ENCODE data around the gene USP43.
"Not testable (repeated sequence)": the region's sequence is repeated elsewhere in the genome, so short reads cannot be mapped to it uniquely, and the experiment has no call there.

Gene USP43

GRCh38 chr17:9644910-9645751 is at the start of gene USP43:
Gene USP43, plus strand, starts transcription at chr17:9645517. Its CDS starts 116 bp downstream, at chr17:9645633.
- ATAC-seq (peak; percentile 61), DNase-seq (peak; percentile 48)

- not testable (repeated sequence) for DNase-seq, ATAC-seq
These were observed 47.7 kb upstream of the USP43 start for GRCh38 chr17:9597638-9598037.

- ATAC-seq (no peak), DNase-seq (no peak)
These were observed 46.7 kb upstream of the USP43 start for GRCh38 chr17:9598661-9599060.

GRCh38 chr17:9604583-9604982 is 40.7 kb upstream of the USP43 start:
- not testable (repeated sequence) for DNase-seq, ATAC-seq

GRCh38 chr17:9606453-9606852 is 38.9 kb upstream of the USP43 start:
- no peak for DNase-seq
- ATAC-seq, result no peak

- ATAC-seq, DNase-seq: not testable (repeated sequence)
These were observed 38.3 kb upstream of the USP43 start for GRCh38 chr17:9607058-9607457.

- ATAC-seq, result no peak
- no peak for DNase-seq
These were observed 33.8 kb upstream of the USP43 start for GRCh38 chr17:9611557-9611956.

- no peak for ATAC-seq
- DNase-seq, result no peak
These were observed 33.3 kb upstream of the USP43 start for GRCh38 chr17:9612006-9612405.

GRCh38 chr17:9615486-9615885 is 29.8 kb upstream of the USP43 start:
- DNase-seq (no peak), ATAC-seq (no peak)

GRCh38 chr17:9622961-9623360 is 22.4 kb upstream of the USP43 start:
- DNase-seq (no peak), ATAC-seq (no peak)

- ATAC-seq, result no peak
These were observed 16.8 kb upstream of the USP43 start for GRCh38 chr17:9628509-9628908.

GRCh38 chr17:9632741-9633140 is 12.6 kb upstream of the USP43 start:
- no peak for ATAC-seq
- no peak for DNase-seq

More at GRCh38 chr17:9628509-9628908, 16.8 kb upstream of the USP43 start:
- DNase-seq, result no peak

- DNase-seq, result no peak
- no peak for ATAC-seq
These were observed 10.0 kb upstream of the USP43 start for GRCh38 chr17:9635340-9635739.

- DNase-seq (no peak), ATAC-seq (no peak)
These were observed 8.8 kb upstream of the USP43 start for GRCh38 chr17:9636501-9636900.

- not testable (repeated sequence) for DNase-seq, ATAC-seq
These were observed 4.9 kb upstream of the USP43 start for GRCh38 chr17:9640388-9640787.

- DNase-seq (no peak), ATAC-seq (no peak)
These were observed 1.7 kb upstream of the USP43 start for GRCh38 chr17:9643611-9644010.

- peak; percentile 48 for ATAC-seq
- DNase-seq, result peak; percentile 34
These were observed 681 bp downstream of the USP43 start for GRCh38 chr17:9645851-9646545.

- DNase-seq (no peak), ATAC-seq (no peak)
These were observed 1.2 kb downstream of the USP43 start for GRCh38 chr17:9646546-9646885.

GRCh38 chr17:9647014-9647413 is 1.7 kb downstream of the USP43 start:
- DNase-seq (no peak), ATAC-seq (no peak)

GRCh38 chr17:9648521-9649110 is 3.3 kb downstream of the USP43 start:
- DNase-seq, result no peak
- ATAC-seq, result no peak

GRCh38 chr17:9658593-9659211 is 13.4 kb downstream of the USP43 start:
- DNase-seq (no peak), ATAC-seq (no peak)

GRCh38 chr17:9661027-9661426 is 15.7 kb downstream of the USP43 start:
- DNase-seq (no peak), ATAC-seq (no peak)

GRCh38 chr17:9663511-9663910 is 18.2 kb downstream of the USP43 start:
- not testable (repeated sequence) for ATAC-seq

More at GRCh38 chr17:9663511-9663910, 18.2 kb downstream of the USP43 start:
- not testable (repeated sequence) for DNase-seq

Data from stimulated activated naive CD8-positive, alpha-beta T cell treated with anti-CD3 and anti-CD28 coated beads, Interleukin-15, Interleukin-2, amounts not matched to agents 100 U/mL and 50 U/mL, for 24 hours (primary cell).